Liver (tissue), 9 donors: ENCODE data around the gene RCE1. TPM values are rescaled to one million over a fixed set of nuclear protein-coding genes. Genes with fewer than 3 reads are reported as not detected.

ENCODE experiments used
- DNase-seq: peaks from one replicate; pipeline ENCODE4 v3.0.0-alpha.2; 2017; ENCODE audit warnings: low spot score
- H3K27ac ChIP-seq, 2 donors: one replicate each; pipeline ENCODE4 v1.7.0; 2013; ENCODE audit warnings: inconsistent platforms in 2 of 2, low read length in 2 of 2, control low read depth in 1 of 2, low read depth in 1 of 2, mild to moderate bottlenecking in 1 of 2
- H3K27me3 ChIP-seq, 4 donors: one replicate each; pipeline versions ENCODE4 v1.6.1 to v1.7.0; 2013; ENCODE audit warnings: low read length in 3 of 4, inconsistent platforms in 1 of 4, mild to moderate bottlenecking in 1 of 4, moderate library complexity in 1 of 4; ENCODE audit not compliant: control insufficient read depth in 4 of 4, insufficient read depth in 4 of 4
- H3K36me3 ChIP-seq, 4 donors: one replicate each; pipeline versions ENCODE4 v1.6.1 to v1.7.0; 2013; ENCODE audit warnings: low read length in 3 of 4, mild to moderate bottlenecking in 3 of 4, low read depth in 1 of 4, moderate library complexity in 1 of 4; ENCODE audit not compliant: control insufficient read depth in 4 of 4, insufficient read depth in 3 of 4
- H3K4me1 ChIP-seq, 4 donors: one replicate each; pipeline versions ENCODE4 v1.6.1 to v1.7.0; 2013; ENCODE audit warnings: low read length in 3 of 4, mild to moderate bottlenecking in 3 of 4, moderate library complexity in 1 of 4; ENCODE audit not compliant: control insufficient read depth in 4 of 4, insufficient read depth in 4 of 4
- H3K4me3 ChIP-seq, 3 donors: one replicate each; pipeline versions ENCODE4 v1.6.1 to v1.7.0; 2013; ENCODE audit warnings: low read length in 3 of 3, control low read depth in 1 of 3, low read depth in 1 of 3, mild to moderate bottlenecking in 1 of 3
- H3K9ac ChIP-seq, 2 donors: one replicate each; pipeline ENCODE4 v1.7.0; 2013; ENCODE audit warnings: low read length in 2 of 2, mild to moderate bottlenecking in 2 of 2, moderate library complexity in 2 of 2, control low read depth in 1 of 2, low read depth in 1 of 2
- H3K9me3 ChIP-seq, 4 donors: one replicate each; pipeline versions ENCODE4 v1.6.1 to v1.7.0; 2013; ENCODE audit warnings: low read length in 3 of 4; ENCODE audit not compliant: control insufficient read depth in 4 of 4
- ATF3 ChIP-seq: IDR thresholded peaks from 2 replicates; pipeline ENCODE4 v1.6.1; 2016; ENCODE audit warnings: antibody characterized with exemption
- CTCF ChIP-seq: fragments of 150-350 bp; IDR thresholded peaks from 2 replicates; pipeline ENCODE4 v1.5.1; 2017; ENCODE audit warnings: improper control_type of control experiment, low read depth, low read length; ENCODE audit not compliant: missing input control
- EGR1 ChIP-seq, 2 donors: IDR thresholded peaks; 2 replicates each; pipeline ENCODE4 v1.6.1; 2016 to 2018; ENCODE audit warnings: antibody characterized with exemption in 2 of 2, low read depth in 2 of 2
- FOXA1 ChIP-seq: IDR thresholded peaks from 2 replicates; pipeline ENCODE4 v1.6.1; 2016; ENCODE audit warnings: antibody characterized with exemption
- GABPA ChIP-seq, 2 donors: IDR thresholded peaks in 1 of 2; conservative IDR thresholded peaks in 1 of 2; 2 replicates each; pipeline ENCODE4 v1.6.1; 2016; ENCODE audit warnings: antibody characterized with exemption in 2 of 2, mild to moderate bottlenecking in 1 of 2, moderate library complexity in 1 of 2
- HNF4A ChIP-seq, 2 donors: conservative IDR thresholded peaks; 2 replicates each; pipeline ENCODE4 v1.6.1; 2016; ENCODE audit warnings: antibody characterized with exemption in 2 of 2, mild to moderate bottlenecking in 2 of 2
- NR2F2 ChIP-seq: IDR thresholded peaks from 2 replicates; pipeline ENCODE4 v1.6.1; 2016; ENCODE audit warnings: antibody characterized with exemption
- RAD21 ChIP-seq, 2 donors: IDR thresholded peaks; 2 replicates each; pipeline ENCODE4 v1.6.1; 2016; ENCODE audit warnings: antibody characterized with exemption in 2 of 2, mild to moderate bottlenecking in 2 of 2
- REST ChIP-seq: IDR thresholded peaks from 2 replicates; pipeline ENCODE4 v1.6.1; 2016; ENCODE audit warnings: antibody characterized with exemption, mild to moderate bottlenecking
- RXRA ChIP-seq, 2 donors: IDR thresholded peaks; 2 replicates each; pipeline ENCODE4 v1.6.1; 2017 to 2018; ENCODE audit warnings: antibody characterized with exemption in 2 of 2, mild to moderate bottlenecking in 1 of 2
- SP1 ChIP-seq: IDR thresholded peaks from 2 replicates; pipeline ENCODE4 v1.6.1; 2018; ENCODE audit warnings: antibody characterized with exemption, mild to moderate bottlenecking
- TAF1 ChIP-seq: conservative IDR thresholded peaks from 2 replicates; pipeline ENCODE4 v1.6.1; 2016; ENCODE audit warnings: antibody characterized with exemption, mild to moderate bottlenecking
- WGBS: extraction: QIAGEN DNeasy Blood & Tissue Kit; methylation state at CpG from one replicate; pipeline ENCODE4 v1.1.7; 2013; 5-methylcytosine and 5-hydroxymethylcytosine counted together
- polyA plus RNA-seq, 2 donors: library from polyadenylated mRNA; stranded (reverse) in 1 of 2; unstranded in 1 of 2; fragments of 200-250 nt in 1 of 2; fragments of >200 nt in 1 of 2; fragmentation: Nextera tagmentation in 1 of 2; extraction: Ambion mirVana in 1 of 2; gene quantifications; one replicate each; pipeline versions ENCODE4 v1.2.1 to v1.2.3, GENCODE V29; 2013 to 2015
- total RNA-seq, 2 donors: library from RNA; depleted of rRNA; stranded (reverse); fragments of >200 nt; gene quantifications; one replicate each; pipeline ENCODE4 v1.2.3, GENCODE V29; 2014
- donor health status: healthy.
- donor health status: healthy.
- donor health status: healthy.
- donor health status: healthy.
- donor health status: healthy.

Gene RCE1
- total and polyA plus RNA-seq, 4 donors: 2.9 to 7.7 (median 3.2) TPM

- 78% methylated on average over 14 of the region's 14 CpGs for WGBS
- Histone ChIP-seq H3K9me3 (no peaks in the 10 kb centered on the region), H3K36me3 (peaks cover 16 to 50% (median 40%) of the 10 kb centered on the region in 4 donors), H3K27me3 (no peaks in the 10 kb centered on the region), H3K9ac (no peak overlapping the region), H3K4me3 (no peak overlapping the region), H3K27ac (no peak overlapping the region), H3K4me1 (peaks cover 0 to 9% (median 2%) of the 10 kb centered on the region in 4 donors)
- DNase-seq: no peak
- no peak for TF ChIP-seq REST
- TF ChIP-seq CTCF: peak; percentile 1
- TF ChIP-seq RAD21 (IDR thresholded peaks at IDR 0.05): peak in 1 of 2 donors; percentile 50
Observed at GRCh38 chr11:66867425-66868040, 24.3 kb downstream of the RCE1 start.

GRCh38 chr11:66868082-66868725 lies 25.0 kb downstream of the RCE1 start:
- TF ChIP-seq SP1 (no peak), ATF3 (no peak), EGR1 (IDR thresholded peaks at IDR 0.05; ENCODE audit: low read depth in 2 of 2) (no peak), NR2F2 (no peak), GABPA (IDR thresholded peaks at IDR 0.05 in 1 of 2, conservative IDR thresholded peaks at IDR 0.05 in 1 of 2) (no peak), HNF4A (conservative IDR thresholded peaks at IDR 0.05) (no peak), CTCF (no peak), FOXA1 (no peak), TAF1 (no peak), RXRA (IDR thresholded peaks at IDR 0.05) (no peak)
- no peak overlapping the region for H3K27ac ChIP-seq
- peaks cover 0 to 9% (median 2%) of the 10 kb centered on the region in 4 donors for H3K4me1 ChIP-seq
- peaks cover 12 to 47% (median 38%) of the 10 kb centered on the region in 4 donors for H3K36me3 ChIP-seq
- no peak overlapping the region for H3K4me3 ChIP-seq
- H3K9me3 ChIP-seq: no peaks in the 10 kb centered on the region
- WGBS: 94% methylated on average over 13 of the region's 13 CpGs
- no peak for DNase-seq
- no peak overlapping the region for H3K9ac ChIP-seq
- no peaks in the 10 kb centered on the region for H3K27me3 ChIP-seq
